Fibroblast of the aortic adventitia (primary cell): ENCODE results near the gene CS. TPM values are rescaled to one million over a fixed set of nuclear protein-coding genes. Genes with fewer than 3 reads are reported as not detected.

Source experiments
- DNase-seq: peaks from one replicate; pipeline ENCODE4 v3.0.0-alpha.2; 2010; ENCODE audit warnings: low read depth
- H3K4me3 ChIP-seq: 2 replicates; pipeline ENCODE4 v1.5.1; 2011; ENCODE audit warnings: low read depth, mild to moderate bottlenecking, control low read depth, low read length, moderate library complexity
- total RNA-seq: library from RNA; depleted of rRNA; stranded (reverse); fragments of >200 nt; gene quantifications from 2 replicates; pipeline ENCODE4 v1.2.3, GENCODE V29; 2012; ENCODE audit warnings: low replicate concordance
- TF ChIP-seq, protein P1 (sequence below): IDR thresholded peaks from 2 replicates; pipeline ENCODE4 v1.5.1; 2011; ENCODE audit warnings: mild to moderate bottlenecking, low read length, control low read depth, inconsistent platforms; ENCODE audit not compliant: insufficient read depth

Gene CS
- total RNA-seq, 1 donor = 117 TPM

DNA sequence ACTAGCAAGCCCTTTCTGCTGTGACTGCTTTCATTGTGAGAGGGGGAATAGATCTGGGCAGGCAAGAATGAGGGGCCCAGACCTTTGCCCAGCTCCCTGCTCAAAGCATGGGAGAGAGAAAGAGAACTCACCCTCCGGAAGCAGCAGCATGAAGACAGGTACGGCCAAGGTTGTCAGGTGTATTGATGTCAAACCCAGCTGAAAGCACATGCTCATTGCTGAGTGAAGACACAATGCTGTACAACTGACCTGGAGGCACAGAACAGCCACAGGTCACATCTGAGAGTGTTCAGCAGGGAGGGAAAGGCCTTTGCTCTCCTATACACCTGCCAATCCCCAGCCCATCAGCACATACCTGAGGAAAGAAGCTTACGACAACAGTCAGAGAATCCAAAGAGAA, 47.5 kb downstream of the CS start:
- TF ChIP-seq, protein P1, sequence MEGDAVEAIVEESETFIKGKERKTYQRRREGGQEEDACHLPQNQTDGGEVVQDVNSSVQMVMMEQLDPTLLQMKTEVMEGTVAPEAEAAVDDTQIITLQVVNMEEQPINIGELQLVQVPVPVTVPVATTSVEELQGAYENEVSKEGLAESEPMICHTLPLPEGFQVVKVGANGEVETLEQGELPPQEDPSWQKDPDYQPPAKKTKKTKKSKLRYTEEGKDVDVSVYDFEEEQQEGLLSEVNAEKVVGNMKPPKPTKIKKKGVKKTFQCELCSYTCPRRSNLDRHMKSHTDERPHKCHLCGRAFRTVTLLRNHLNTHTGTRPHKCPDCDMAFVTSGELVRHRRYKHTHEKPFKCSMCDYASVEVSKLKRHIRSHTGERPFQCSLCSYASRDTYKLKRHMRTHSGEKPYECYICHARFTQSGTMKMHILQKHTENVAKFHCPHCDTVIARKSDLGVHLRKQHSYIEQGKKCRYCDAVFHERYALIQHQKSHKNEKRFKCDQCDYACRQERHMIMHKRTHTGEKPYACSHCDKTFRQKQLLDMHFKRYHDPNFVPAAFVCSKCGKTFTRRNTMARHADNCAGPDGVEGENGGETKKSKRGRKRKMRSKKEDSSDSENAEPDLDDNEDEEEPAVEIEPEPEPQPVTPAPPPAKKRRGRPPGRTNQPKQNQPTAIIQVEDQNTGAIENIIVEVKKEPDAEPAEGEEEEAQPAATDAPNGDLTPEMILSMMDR = no peak
- no peak for DNase-seq
- no peak overlapping the region for H3K4me3 ChIP-seq

DNA sequence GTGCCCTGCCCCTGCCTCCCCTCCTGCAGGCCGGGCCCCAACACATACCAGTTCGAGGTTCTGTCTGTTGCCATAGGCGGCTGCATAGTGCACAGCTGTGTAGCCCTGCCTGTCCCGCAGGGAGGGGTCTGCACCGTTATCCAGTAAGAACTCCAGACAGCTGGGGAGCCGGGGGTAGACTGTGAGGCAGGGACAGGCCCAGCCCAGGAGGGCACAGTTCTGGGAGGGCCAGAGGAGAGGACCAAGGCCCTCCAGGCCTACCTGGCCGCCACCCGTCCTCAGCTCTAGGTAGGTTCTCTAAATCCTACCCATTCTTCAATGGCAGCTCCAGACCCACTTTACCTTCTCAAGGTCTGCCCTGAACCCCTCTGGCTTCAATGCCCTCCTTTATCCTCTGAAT, 51.4 kb downstream of the CS start:
- H3K4me3 ChIP-seq = no peak overlapping the region
- DNase-seq = no peak
- TF ChIP-seq, protein P1 = no peak

DNA sequence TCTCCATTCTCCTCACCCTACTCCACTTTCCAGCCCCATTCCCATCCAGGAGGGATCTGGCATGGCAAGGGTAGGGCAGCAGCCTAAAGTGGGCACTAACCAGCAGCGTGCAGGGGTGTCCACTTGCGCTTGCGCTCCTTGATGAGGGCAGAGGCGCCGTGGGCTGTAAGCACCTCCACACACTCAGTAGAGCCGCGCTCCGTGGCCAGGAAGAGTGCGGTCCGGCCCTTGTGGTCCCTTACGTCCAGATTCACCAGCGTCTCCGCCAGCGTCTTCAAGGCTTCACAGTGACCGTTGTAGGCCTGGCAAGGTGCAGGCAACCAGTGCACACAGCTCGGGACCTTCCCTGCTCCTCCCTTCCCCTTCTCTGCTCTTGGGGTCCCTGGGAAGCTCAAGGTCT, 52.2 kb downstream of the CS start:
- DNase-seq = no peak
- no peak overlapping the region for H3K4me3 ChIP-seq
- TF ChIP-seq, protein P1 = no peak

DNA sequence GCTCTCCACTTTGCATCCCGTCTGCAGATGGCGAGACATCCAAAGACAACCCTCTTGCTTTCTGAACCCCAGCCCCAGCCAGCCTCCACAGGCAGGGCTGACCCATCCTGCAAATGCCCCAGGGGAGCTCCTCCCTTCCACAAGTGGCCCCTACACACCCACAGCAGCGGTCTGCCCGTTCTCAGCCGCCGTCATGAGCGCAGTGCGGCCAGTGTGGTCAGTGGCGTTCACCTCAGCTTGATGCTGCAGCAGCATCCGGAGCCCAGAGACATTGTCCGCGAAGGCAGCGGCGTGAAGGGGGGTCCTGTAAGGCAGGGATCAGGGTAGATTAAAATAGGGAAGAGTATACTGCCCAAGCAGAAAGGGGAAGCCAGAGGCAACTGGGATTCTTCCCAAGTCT, 55.6 kb downstream of the CS start:
- H3K4me3 ChIP-seq = no peak overlapping the region
- TF ChIP-seq, protein P1 = no peak
- DNase-seq = no peak

DNA sequence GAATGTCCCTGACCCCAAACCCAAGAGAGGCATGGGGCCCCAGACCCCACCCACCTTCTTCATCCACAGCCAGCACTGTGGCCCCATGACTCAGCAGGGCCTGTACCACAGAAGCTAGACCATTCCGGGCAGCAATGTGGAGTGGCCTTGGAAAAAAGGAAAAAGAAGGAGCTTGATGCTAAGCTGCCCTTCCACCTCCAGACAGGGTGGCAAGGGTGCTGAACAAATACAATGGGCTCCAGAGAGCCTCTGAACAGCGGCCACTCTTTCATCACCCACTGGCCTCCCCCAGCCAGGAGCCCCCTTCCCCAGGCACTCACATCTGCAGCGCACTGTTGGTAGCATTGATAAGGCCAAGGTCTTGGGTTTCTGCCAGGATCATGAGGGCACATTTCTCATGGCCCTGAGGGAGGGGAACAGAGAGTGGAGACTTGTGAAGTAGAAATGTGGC, 56.4 kb downstream of the CS start:
- TF ChIP-seq, protein P1 = no peak
- no peak for DNase-seq
- H3K4me3 ChIP-seq = no peak overlapping the region

DNA sequence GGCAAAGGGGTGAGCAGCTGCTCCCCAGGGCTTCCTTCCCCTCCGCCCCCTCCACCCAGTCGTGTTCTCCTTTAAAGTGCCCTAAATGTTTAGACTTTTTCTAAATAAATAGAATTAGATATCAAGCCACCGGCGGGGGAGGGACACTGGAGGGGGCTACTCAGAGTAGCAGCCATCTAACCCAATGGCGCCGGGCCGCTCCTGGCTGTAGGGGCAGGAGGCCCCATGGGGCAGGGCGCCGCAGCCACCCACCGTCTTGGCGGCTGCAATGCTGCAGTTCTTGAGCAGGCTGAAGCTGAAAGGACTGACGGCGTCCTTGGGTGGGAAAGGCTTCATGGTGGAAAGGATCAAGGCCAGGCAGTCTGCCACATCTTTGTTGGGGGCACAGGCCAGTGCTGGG, 57.1 kb downstream of the CS start:
- TF ChIP-seq, protein P1 = no peak
- no peak overlapping the region for H3K4me3 ChIP-seq
- DNase-seq = no peak

DNA sequence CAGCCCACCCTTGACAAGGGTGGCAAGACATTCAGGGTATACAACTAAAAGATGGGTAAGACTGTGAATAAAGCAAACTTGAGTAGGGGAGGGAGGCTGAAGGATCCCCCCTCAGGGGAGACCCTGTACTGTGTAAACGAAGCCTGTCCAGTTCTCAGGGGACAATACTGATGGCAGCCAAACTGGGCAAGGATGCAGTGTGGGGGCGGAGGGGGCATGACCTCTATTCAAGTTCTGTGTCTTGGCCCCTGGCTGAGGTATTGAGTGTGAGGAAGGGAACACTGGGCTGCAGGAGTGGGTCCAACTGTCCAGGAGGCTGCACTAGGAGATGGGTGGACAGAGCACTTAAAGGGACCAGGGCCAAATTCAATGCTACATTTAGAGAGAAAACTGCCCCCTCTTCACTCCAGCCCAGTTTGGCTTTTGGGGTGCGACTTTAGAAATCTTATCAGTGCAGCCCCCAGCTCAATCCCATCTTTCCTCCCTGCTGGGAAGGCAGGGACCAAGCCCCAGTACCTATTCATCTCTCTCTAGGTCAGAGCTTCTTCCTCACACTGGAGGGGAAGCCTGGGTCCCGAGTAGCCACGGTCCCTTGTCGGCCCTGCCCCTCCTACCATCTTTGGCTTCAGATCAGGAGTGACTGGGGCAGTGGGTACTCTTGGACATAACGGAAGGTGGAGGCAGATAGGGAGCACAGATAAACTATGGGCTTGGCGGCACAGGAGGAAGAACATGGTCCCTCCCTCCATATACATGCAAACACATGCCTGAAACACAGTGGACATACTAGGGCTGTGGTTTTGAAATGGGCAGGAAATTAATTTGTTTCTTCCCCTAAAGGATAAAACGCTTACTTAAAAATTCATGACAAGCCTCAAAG, 58.5 kb downstream of the CS start:
- TF ChIP-seq, protein P1 = no peak
- H3K4me3 ChIP-seq = no peak overlapping the region
- DNase-seq = no peak
